HEK293 (cell line): ENCODE results near the gene POU2AF1.
A peak's percentile ranks its signal among the peaks of the same experiment; 100 is the strongest.

Experiments used
- CTCF ChIA-PET: fragments of 350-600 bp; formaldehyde crosslinking; extraction: SDS; loops from one replicate; lab custom pipeline; 2021; ENCODE audit warnings: antibody characterized with exemption; lab: Yijun Ruan, JAX
- POLR2A ChIA-PET: fragments of 300-600 bp; formaldehyde crosslinking; extraction: SDS; loops from one replicate; lab custom pipeline; 2020; ENCODE audit warnings: antibody characterized with exemption, inconsistent platforms; lab: Yijun Ruan, JAX
- H3K27ac ChIP-seq: fragments of 200-500 bp; sonication (Bioruptor generic); 2 replicates; pipeline ENCODE4 v1.5.1; 2014; ENCODE audit warnings: low read depth, low read length, control low read depth, inconsistent platforms; ENCODE audit errors: extremely low read depth
- H3K36me3 ChIP-seq, 2 experiments: fragments of 200-500 bp in 1 of 2; sonication (Bioruptor generic) in 1 of 2; 1 replicate in 1 of 2; 2 replicates in 1 of 2; pipeline ENCODE4 v1.5.1; 2014 to 2017; ENCODE audit warnings: inconsistent platforms in 2 of 2, low read length in 2 of 2; ENCODE audit not compliant: control insufficient read depth in 2 of 2, insufficient read depth in 1 of 2
- H3K4me1 ChIP-seq: fragments of 200-500 bp; sonication (Bioruptor generic); 2 replicates; pipeline ENCODE4 v1.5.1; 2014; ENCODE audit warnings: mild to moderate bottlenecking, low read length, inconsistent platforms; ENCODE audit not compliant: control insufficient read depth, insufficient read depth
- H3K4me3 ChIP-seq: 2 replicates; pipeline ENCODE4 v1.5.1; 2011; ENCODE audit warnings: low read depth, mild to moderate bottlenecking, control low read depth, low read length, moderate library complexity
- H3K9me3 ChIP-seq: fragments of 200-500 bp; sonication (Bioruptor generic); 2 replicates; pipeline ENCODE4 v1.5.1; 2014; ENCODE audit warnings: low read depth, low read length, inconsistent platforms; ENCODE audit not compliant: control insufficient read depth, insufficient read depth
- CTCF ChIP-seq: fragments of 450-650 bp; formaldehyde crosslinking; IDR thresholded peaks from 2 replicates; pipeline ENCODE4 v1.5.1; 2016; ENCODE audit warnings: missing biosample characterization, missing genetic modification characterization
- GLIS1 ChIP-seq: fragments of 450-650 bp; formaldehyde crosslinking; IDR thresholded peaks from 2 replicates; pipeline ENCODE4 v1.5.1; 2016; ENCODE audit warnings: missing biosample characterization, missing genetic modification characterization
- HOXA7 ChIP-seq: sonication (generic); formaldehyde crosslinking; IDR thresholded peaks from 2 replicates; pipeline ENCODE4 v1.8.1; 2022; ENCODE audit warnings: missing genetic modification reagents, borderline replicate concordance
- INSM2 ChIP-seq: fragments of 450-650 bp; formaldehyde crosslinking; IDR thresholded peaks from 2 replicates; pipeline ENCODE4 v1.5.1; 2016; ENCODE audit warnings: missing biosample characterization, missing genetic modification characterization
- OSR2 ChIP-seq: fragments of 450-650 bp; formaldehyde crosslinking; IDR thresholded peaks from 2 replicates; pipeline ENCODE4 v1.5.1; 2016; ENCODE audit warnings: missing biosample characterization, missing genetic modification characterization
- RBAK ChIP-seq: fragments of 450-650 bp; formaldehyde crosslinking; IDR thresholded peaks from 2 replicates; pipeline ENCODE4 v1.5.1; 2016; ENCODE audit warnings: missing biosample characterization, missing genetic modification characterization
- WT1 ChIP-seq: fragments of 450-650 bp; formaldehyde crosslinking; IDR thresholded peaks from 2 replicates; pipeline ENCODE4 v1.5.1; 2016; ENCODE audit warnings: missing biosample characterization, missing genetic modification characterization
- YY1 ChIP-seq: fragments of 450-650 bp; formaldehyde crosslinking; IDR thresholded peaks from 2 replicates; pipeline ENCODE4 v1.5.1; 2018; ENCODE audit warnings: missing biosample characterization, missing genetic modification characterization
- ZBTB26 ChIP-seq: fragments of 450-650 bp; formaldehyde crosslinking; optimal IDR thresholded peaks from 2 replicates; pipeline ENCODE3; 2016; ENCODE audit warnings: missing biosample characterization, mild to moderate bottlenecking, missing genetic modification characterization
- ZBTB48 ChIP-seq: fragments of 450-650 bp; formaldehyde crosslinking; IDR thresholded peaks from 2 replicates; pipeline ENCODE4 v1.5.1; 2016; ENCODE audit warnings: missing biosample characterization, missing genetic modification characterization
- ZBTB6 ChIP-seq: fragments of 450-650 bp; formaldehyde crosslinking; IDR thresholded peaks from 2 replicates; pipeline ENCODE4 v1.5.1; 2017; ENCODE audit warnings: missing biosample characterization, missing genetic modification characterization
- ZFP37 ChIP-seq: fragments of 450-650 bp; formaldehyde crosslinking; IDR thresholded peaks from 2 replicates; pipeline ENCODE4 v1.5.1; 2016; ENCODE audit warnings: missing biosample characterization, missing genetic modification characterization
- ZNF121 ChIP-seq: fragments of 450-650 bp; formaldehyde crosslinking; IDR thresholded peaks from 2 replicates; pipeline ENCODE4 v1.5.1; 2016; ENCODE audit warnings: missing biosample characterization, missing genetic modification characterization
- ZNF148 ChIP-seq: fragments of 450-650 bp; formaldehyde crosslinking; IDR thresholded peaks from 2 replicates; pipeline ENCODE4 v1.5.0; 2017; ENCODE audit warnings: missing biosample characterization, missing genetic modification characterization, borderline replicate concordance
- ZNF174 ChIP-seq: fragments of 450-650 bp; formaldehyde crosslinking; IDR thresholded peaks from 2 replicates; pipeline ENCODE4 v1.5.0; 2017; ENCODE audit warnings: missing biosample characterization, mild to moderate bottlenecking, missing genetic modification characterization
- ZNF202 ChIP-seq: fragments of 450-650 bp; formaldehyde crosslinking; IDR thresholded peaks from 2 replicates; pipeline ENCODE4 v1.5.1; 2016; ENCODE audit warnings: missing biosample characterization, missing genetic modification characterization, borderline replicate concordance
- ZNF23 ChIP-seq: fragments of 450-650 bp; formaldehyde crosslinking; IDR thresholded peaks from 2 replicates; pipeline ENCODE4 v1.5.1; 2016; ENCODE audit warnings: missing biosample characterization, missing genetic modification characterization, borderline replicate concordance
- ZNF335 ChIP-seq: fragments of 450-650 bp; formaldehyde crosslinking; conservative IDR thresholded peaks from 2 replicates; pipeline ENCODE4 v1.5.1; 2016; ENCODE audit warnings: missing biosample characterization, missing genetic modification characterization
- ZNF366 ChIP-seq: fragments of 450-650 bp; formaldehyde crosslinking; conservative IDR thresholded peaks from 2 replicates; pipeline ENCODE4 v1.5.1; 2016; ENCODE audit warnings: missing biosample characterization, missing genetic modification characterization
- ZNF398 ChIP-seq: fragments of 450-650 bp; formaldehyde crosslinking; IDR thresholded peaks from 2 replicates; pipeline ENCODE4 v1.5.1; 2017; ENCODE audit warnings: missing biosample characterization, missing genetic modification characterization
- ZNF530 ChIP-seq: fragments of 450-650 bp; formaldehyde crosslinking; IDR thresholded peaks from 2 replicates; pipeline ENCODE4 v1.5.1; 2016; ENCODE audit warnings: low read depth, missing biosample characterization, missing genetic modification characterization
- ZNF629 ChIP-seq: fragments of 450-650 bp; formaldehyde crosslinking; IDR thresholded peaks from 2 replicates; pipeline ENCODE4 v1.5.1; 2017; ENCODE audit warnings: missing biosample characterization, missing genetic modification characterization
- ZNF660 ChIP-seq: fragments of 450-650 bp; IDR thresholded peaks from 2 replicates; pipeline ENCODE4 v1.5.1; 2018; ENCODE audit warnings: missing biosample characterization, mild to moderate bottlenecking, missing genetic modification characterization
- ZNF791 ChIP-seq: fragments of 450-650 bp; formaldehyde crosslinking; IDR thresholded peaks from 2 replicates; pipeline ENCODE4 v1.5.1; 2016; ENCODE audit warnings: missing biosample characterization, missing genetic modification characterization
- ZSCAN16 ChIP-seq: fragments of 450-650 bp; formaldehyde crosslinking; IDR thresholded peaks from 2 replicates; pipeline ENCODE4 v1.5.1; 2016; ENCODE audit warnings: missing biosample characterization, missing genetic modification characterization
- ZSCAN23 ChIP-seq: fragments of 450-650 bp; formaldehyde crosslinking; IDR thresholded peaks from 2 replicates; pipeline ENCODE4 v1.5.1; 2016; ENCODE audit warnings: missing biosample characterization, missing genetic modification characterization
- ZSCAN5A ChIP-seq: fragments of 450-650 bp; formaldehyde crosslinking; IDR thresholded peaks from 2 replicates; pipeline ENCODE4 v1.5.1; 2016; ENCODE audit warnings: missing biosample characterization, missing genetic modification characterization

Gene POU2AF1

GRCh38 chr11:111310723-111311122 is 68.4 kb downstream of the POU2AF1 start (continued):
- no peak for TF ChIP-seq ZNF148 (tag by site-specific recombination)

- H3K4me1 ChIP-seq: no peaks in the 10 kb centered on the region
- CTCF ChIA-PET: no interaction called here
- no peak overlapping the region for H3K27ac ChIP-seq
- POLR2A ChIA-PET: no interaction called here
- no peaks in the 10 kb centered on the region for H3K36me3 ChIP-seq
- no peaks in the 10 kb centered on the region for H3K9me3 ChIP-seq
- no peak overlapping the region for H3K4me3 ChIP-seq
- TF ChIP-seq ZFP37 (tag by site-specific recombination): no peak
- no peak for TF ChIP-seq ZNF23 (tag by site-specific recombination)
- no peak for TF ChIP-seq ZNF530 (tag by site-specific recombination)
- TF ChIP-seq ZNF366: peak; percentile 46
- no peak for TF ChIP-seq HOXA7
- TF ChIP-seq ZSCAN5A (tag by site-specific recombination): no peak
- no peak for TF ChIP-seq ZSCAN16 (tag by site-specific recombination)
- peak; percentile 29; the same call in 1 of the 2 replicates for TF ChIP-seq ZNF629 (tag by site-specific recombination)
- no peak for TF ChIP-seq YY1 (tag by site-specific recombination)
- TF ChIP-seq ZBTB6: no peak
- TF ChIP-seq ZNF121: no peak
- TF ChIP-seq CTCF (tag by site-specific recombination): no peak
- TF ChIP-seq ZNF660 (tag by site-specific recombination): no peak
- no peak for TF ChIP-seq ZNF174 (tag by site-specific recombination)
- no peak for TF ChIP-seq RBAK (tag by site-specific recombination)
- TF ChIP-seq OSR2: peak; percentile 55; the same call in 1 of the 2 replicates
- TF ChIP-seq ZBTB48 (tag by site-specific recombination): no peak
- 0 out of 2 replicates have a peak, but pooled peaks have one; percentile 26 for TF ChIP-seq ZNF335 (tag by site-specific recombination)
- peak; percentile 37; the same call in 1 of the 2 replicates for TF ChIP-seq GLIS1 (tag by site-specific recombination)
- no peak for TF ChIP-seq ZSCAN23 (tag by site-specific recombination)
- no peak for TF ChIP-seq ZNF791 (tag by site-specific recombination)
- TF ChIP-seq ZNF202: no peak
- TF ChIP-seq ZNF398 (tag by site-specific recombination): no peak
- TF ChIP-seq WT1 (tag by site-specific recombination): no peak
- no peak for TF ChIP-seq ZBTB26 (tag by site-specific recombination)
- no peak for TF ChIP-seq INSM2
These were observed 69.0 kb downstream of the POU2AF1 start for GRCh38 chr11:111310088-111310487.
